GM18508 (cell line): ENCODE results near the gene LRP1.

Source experiments
- ATAC-seq: cut with Tn5 transposase; IDR thresholded peaks from one replicate; pipeline ENCODE4 v1.9.1; 2021; ENCODE audit warnings: moderate number of reproducible peaks; ENCODE audit not compliant: insufficient read depth, unreplicated experiment

Gene LRP1

DNA sequence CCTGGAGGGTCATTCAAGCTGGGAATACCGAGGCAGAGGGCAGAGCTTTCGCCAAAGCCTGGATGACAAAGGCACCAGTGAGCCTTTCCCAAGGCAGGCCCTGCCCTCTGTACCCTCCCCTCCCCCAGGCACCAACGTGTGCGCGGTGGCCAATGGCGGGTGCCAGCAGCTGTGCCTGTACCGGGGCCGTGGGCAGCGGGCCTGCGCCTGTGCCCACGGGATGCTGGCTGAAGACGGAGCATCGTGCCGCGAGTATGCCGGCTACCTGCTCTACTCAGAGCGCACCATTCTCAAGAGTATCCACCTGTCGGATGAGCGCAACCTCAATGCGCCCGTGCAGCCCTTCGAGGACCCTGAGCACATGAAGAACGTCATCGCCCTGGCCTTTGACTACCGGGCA is 57.1 kb downstream of the LRP1 start:
- ATAC-seq: no peak

DNA sequence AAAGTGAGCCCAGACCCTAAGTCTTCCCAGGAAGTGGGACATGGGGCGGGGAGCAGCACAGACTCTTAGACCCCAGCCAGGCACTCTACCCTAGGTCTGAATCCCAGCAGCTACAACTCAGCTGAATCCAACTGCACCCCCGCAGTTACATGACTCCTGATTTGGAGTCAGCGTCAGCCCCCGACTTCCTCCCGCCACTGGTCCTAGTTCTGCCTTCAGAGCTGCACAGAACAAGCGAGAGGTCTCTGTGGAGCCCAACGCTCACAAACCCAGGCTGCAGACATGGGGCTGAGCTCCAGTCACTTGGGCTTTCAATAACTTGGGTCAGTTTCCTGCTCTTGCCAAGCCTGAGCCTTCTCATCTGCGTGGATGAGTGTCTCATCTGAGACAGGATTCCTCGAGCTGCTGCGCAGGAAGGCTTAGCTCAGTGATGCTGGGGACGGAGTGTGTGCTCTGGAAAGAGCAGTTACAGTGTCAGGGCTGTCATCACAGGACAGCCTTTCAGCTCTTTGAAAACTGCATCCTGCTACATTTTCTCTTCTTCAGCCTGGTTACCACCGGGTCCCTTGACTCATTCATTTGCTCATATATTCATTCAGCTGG is 57.7 kb downstream of the LRP1 start:
- no peak for ATAC-seq

DNA sequence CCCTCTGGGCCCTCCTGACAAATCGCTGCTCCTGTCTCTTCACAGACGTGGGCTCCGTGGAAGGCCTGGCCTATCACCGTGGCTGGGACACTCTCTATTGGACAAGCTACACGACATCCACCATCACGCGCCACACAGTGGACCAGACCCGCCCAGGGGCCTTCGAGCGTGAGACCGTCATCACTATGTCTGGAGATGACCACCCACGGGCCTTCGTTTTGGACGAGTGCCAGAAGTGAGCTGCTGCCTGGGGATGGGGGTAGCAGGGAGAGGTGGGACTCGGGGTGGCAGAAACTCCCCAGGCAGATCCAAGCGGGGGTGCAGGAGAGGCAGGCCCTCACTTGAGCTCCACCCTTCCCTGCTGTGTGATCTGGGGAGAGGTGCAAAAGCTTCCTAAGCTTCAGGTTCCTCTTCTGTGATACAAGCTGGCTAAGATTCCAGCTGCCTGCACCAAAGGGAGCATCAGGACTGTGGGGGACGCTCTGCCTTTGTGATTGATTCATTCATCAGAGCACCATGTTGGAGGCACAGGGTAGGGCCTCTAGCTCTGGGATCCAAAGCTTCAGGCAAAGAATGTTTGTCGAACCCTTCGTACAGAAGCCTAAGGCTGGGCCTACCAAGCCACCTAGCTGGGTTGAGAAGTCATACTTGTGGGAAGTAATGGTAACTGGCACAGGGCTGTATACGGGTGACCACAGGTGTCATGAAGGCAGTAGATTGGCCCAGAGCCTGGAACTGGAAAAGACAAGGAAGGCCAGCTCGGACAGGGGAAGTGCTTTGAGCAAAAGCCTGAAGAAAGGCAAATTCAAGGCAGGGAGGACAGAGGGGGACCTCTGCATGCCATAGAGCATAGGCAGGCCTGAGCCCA is 59.2 kb downstream of the LRP1 start:
- no peak for ATAC-seq

- ATAC-seq: no peak
Measured at GRCh38 chr12:57188090-57188425, 59.8 kb downstream of the LRP1 start.

- no peak for ATAC-seq
Measured at GRCh38 chr12:57190037-57190436, 61.8 kb downstream of the LRP1 start.

DNA sequence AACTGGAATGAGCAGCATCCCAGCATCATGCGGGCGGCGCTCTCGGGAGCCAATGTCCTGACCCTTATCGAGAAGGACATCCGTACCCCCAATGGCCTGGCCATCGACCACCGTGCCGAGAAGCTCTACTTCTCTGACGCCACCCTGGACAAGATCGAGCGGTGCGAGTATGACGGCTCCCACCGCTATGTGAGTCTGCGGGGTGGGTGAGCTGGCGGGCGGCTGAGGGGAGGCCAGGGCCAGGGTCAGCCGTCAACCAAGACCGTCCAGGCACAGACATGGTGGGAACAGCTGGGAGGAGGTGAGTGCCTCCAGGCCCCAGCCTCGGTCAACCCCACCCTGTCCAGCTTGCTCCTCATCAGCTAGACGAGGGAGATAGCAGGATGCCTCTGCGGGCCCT is 62.5 kb downstream of the LRP1 start:
- no peak for ATAC-seq

GRCh38 chr12:57191410-57191809 is 63.1 kb downstream of the LRP1 start:
- ATAC-seq: no peak

DNA sequence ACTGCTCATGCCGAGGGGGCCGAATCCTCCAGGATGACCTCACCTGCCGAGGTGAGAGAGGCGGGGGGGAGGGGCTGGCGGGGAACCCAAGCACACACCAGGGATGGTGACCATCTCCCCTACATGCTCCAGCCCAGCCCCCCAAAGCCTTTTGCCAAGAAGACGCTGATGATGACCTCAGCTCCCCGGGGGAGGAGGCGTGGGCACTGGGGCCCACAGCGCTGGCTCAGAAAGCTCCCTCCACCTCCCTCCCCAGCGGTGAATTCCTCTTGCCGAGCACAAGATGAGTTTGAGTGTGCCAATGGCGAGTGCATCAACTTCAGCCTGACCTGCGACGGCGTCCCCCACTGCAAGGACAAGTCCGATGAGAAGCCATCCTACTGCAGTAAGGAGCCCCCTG is 64.6 kb downstream of the LRP1 start:
- no peak for ATAC-seq

DNA sequence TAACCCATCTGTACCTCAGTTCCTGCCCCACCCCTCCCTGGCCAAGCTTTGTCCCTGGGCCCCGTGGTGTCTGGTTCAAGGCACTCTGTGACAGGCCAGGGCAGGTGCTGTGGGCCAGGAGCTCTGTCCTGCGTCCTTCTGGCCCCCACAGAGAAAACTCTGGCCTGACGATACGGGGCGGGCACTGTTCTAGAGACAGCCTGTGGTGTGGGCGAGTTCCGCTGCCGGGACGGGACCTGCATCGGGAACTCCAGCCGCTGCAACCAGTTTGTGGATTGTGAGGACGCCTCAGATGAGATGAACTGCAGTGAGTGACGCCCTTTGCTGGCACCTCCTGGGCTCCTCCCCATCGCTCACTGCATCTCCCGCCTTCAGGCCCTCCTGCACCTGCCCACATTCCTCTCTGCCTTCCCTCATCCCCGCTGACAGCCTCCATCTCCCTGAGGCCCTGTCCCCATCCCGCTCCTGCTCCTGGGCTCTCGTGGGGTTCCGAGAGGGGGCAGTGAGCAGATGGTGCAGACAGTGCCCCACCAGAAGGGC is 65.5 kb downstream of the LRP1 start:
- no peak for ATAC-seq

GRCh38 chr12:57194253-57194652 is 66.0 kb downstream of the LRP1 start:
- ATAC-seq: no peak

GRCh38 chr12:57195186-57195585 is 66.9 kb downstream of the LRP1 start:
- ATAC-seq: no peak

- no peak for ATAC-seq
Measured at GRCh38 chr12:57195611-57196371, 67.5 kb downstream of the LRP1 start.

DNA sequence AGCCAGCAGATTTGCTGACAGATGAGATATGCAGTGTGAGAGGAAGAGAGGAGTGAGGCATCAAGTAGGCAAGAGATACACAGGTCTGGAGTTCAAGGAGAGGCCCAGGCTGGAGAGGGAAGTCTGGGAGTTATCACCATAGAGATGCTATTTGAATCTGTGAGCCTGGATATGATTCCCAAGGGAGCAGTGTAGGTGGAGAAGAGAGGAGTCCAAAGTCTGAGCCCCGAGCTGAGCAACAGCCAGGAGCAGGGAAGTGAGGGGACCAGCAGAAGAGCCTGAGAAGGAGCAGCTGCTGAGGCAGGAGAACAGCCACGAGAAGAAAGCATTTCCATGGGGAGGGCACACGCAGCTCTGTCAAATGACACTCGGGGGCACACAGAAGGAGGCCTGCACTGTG is 68.2 kb downstream of the LRP1 start:
- ATAC-seq: no peak

DNA sequence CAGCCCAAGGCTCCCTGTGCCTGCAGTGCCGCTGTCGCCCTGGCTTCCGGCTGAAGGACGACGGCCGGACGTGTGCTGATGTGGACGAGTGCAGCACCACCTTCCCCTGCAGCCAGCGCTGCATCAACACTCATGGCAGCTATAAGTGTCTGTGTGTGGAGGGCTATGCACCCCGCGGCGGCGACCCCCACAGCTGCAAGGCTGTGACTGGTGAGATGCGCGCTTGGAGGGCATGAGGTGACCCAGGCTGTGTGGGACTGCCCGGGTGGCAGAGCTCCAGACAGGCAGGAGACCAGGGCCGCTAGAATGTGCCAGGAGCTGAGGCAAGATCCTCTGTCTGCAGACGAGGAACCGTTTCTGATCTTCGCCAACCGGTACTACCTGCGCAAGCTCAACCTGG is 68.7 kb downstream of the LRP1 start:
- no peak for ATAC-seq

DNA sequence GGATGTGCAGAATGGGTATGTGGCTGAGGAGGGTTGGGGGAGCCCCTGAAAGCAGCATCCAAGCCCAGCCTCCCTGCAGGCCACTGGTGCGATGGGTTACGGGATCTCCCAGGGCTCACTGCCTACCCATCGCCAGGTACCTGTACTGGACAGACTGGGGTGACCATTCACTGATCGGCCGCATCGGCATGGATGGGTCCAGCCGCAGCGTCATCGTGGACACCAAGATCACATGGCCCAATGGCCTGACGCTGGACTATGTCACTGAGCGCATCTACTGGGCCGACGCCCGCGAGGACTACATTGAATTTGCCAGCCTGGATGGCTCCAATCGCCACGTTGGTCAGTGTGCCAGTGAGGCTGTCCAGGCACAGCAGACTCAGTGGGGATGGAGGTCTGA is 70.0 kb downstream of the LRP1 start:
- ATAC-seq: no peak

DNA sequence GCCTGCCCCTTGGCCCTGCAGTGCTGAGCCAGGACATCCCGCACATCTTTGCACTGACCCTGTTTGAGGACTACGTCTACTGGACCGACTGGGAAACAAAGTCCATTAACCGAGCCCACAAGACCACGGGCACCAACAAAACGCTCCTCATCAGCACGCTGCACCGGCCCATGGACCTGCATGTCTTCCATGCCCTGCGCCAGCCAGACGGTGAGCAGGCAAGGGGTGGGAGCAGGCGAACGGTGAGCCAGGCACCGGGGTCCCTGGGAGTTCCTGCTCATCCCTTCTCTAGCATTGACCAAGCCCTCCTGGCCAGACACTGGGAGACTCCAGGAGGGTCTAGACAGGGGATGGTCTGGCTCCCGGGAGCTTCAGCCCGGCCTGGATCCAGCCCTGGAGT is 70.9 kb downstream of the LRP1 start:
- no peak for ATAC-seq

GRCh38 chr12:57200497-57200896 is 72.2 kb downstream of the LRP1 start:
- no peak for ATAC-seq

DNA sequence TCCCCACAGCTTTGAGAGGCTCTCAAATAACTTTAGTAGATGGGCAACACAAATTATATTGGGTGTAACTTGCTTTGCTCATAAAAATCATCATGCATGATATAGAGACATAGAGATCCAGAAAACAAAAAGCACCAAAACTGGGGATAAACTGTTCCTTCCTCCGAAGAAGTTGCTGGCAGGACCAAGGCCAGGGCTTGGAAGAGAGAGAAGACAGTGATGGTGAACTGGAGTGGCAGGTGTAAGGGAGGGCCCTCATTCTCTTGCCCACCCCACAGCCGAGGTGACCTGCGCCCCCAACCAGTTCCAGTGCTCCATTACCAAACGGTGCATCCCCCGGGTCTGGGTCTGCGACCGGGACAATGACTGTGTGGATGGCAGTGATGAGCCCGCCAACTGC is 72.9 kb downstream of the LRP1 start:
- no peak for ATAC-seq

- ATAC-seq: no peak
Measured at GRCh38 chr12:57201631-57202030, 73.3 kb downstream of the LRP1 start.

DNA sequence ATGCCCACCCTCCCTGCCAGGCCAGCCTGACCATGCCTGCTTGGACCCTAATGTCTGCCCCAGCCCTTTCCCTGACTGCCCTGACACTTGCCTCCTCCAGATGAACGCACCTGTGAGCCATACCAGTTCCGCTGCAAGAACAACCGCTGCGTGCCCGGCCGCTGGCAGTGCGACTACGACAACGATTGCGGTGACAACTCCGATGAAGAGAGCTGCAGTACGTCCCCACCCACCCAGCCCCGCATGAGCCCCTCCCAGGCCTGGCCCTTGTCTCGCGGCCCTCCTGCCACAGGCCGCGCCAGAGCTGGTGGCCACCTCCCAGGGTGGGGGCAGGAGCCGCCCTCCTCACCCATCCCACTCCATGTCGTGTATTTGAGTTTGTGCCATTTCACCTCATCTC is 74.0 kb downstream of the LRP1 start:
- ATAC-seq: no peak

DNA sequence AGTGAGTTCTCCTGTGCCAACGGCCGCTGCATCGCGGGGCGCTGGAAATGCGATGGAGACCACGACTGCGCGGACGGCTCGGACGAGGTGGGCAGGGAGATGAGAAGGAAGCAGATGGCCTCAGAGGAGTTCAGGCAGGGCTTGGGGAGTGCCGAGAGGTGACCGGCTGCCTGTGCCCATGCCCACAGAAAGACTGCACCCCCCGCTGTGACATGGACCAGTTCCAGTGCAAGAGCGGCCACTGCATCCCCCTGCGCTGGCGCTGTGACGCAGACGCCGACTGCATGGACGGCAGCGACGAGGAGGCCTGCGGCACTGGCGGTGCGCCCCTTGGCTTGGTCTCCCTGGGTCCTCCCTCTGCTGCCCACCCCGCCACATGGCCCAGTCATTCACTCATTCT is 74.9 kb downstream of the LRP1 start:
- no peak for ATAC-seq
